ENCODE data around the gene REPS2. TPM values are rescaled to one million over a fixed set of nuclear protein-coding genes. Genes with fewer than 3 reads are reported as not detected.

REPS2 gene
- total and polyA plus RNA-seq, 2 experiments from 2014 or later, result 1.2 to 4.4 TPM

DNA sequence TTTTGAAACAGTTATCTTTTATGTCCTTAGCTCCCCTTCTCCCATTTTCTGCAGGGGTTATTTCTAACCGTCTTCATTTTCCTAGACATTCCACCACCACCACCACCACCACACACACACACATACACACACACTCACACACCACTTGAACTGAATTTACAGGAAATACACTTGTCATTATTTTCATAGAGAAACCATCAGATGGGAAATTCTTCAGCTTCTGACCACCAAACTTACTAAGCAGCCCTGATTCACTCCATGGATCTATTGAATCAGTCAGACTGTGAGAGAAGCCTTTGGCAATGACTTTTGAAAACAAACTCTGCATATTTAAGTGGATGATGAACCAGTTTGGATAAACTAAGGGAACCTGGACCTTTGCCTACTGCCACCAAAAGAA lies 218.5 kb downstream of the REPS2 start:
- ATAC-seq, result no peak

More for the DNA sequence above, 218.5 kb downstream of the REPS2 start:
- DNase-seq (ENCODE audit: low spot score), result no peak
- Histone ChIP-seq H3K4me1 (ENCODE audit: insufficient read depth) (no peaks in the 10 kb centered on the region), H3K27me3 (ENCODE audit: insufficient read depth) (no peaks in the 10 kb centered on the region), H3K4me2 (no peak overlapping the region), H3F3A (replicated peaks; ENCODE audit: low read depth) (no peaks in the 10 kb centered on the region), H3K9me2 (ENCODE audit: insufficient read depth) (no peaks in the 10 kb centered on the region), H3K79me2 (replicated peaks; ENCODE audit: insufficient read depth) (no peaks in the 10 kb centered on the region), H3K36me3 (ENCODE audit: insufficient read depth) (no peaks in the 10 kb centered on the region), H2AFZ (no peak overlapping the region), H3K4me3 (no peak overlapping the region), H3K27ac (ENCODE audit: low read depth) (no peak overlapping the region), H4K20me1 (replicated peaks; ENCODE audit: insufficient read depth) (no peaks in the 10 kb centered on the region)
- Mint-ChIP-seq H3K36me3 (ENCODE audit: low read depth) (peaks cover 31% of the 10 kb centered on the region; the same call in 2 of the 3 replicates), H3K9me3 (peaks cover 40% of the 10 kb centered on the region), H3K27me3 (ENCODE audit: insufficient read depth, low read depth, poor library complexity) (no peaks in the 10 kb centered on the region), H3K4me3 (no peak overlapping the region), H3K27ac (no peak overlapping the region), H3K4me1 (no peaks in the 10 kb centered on the region)
- no peak for TF ChIP-seq ZNF114 (CRISPR knock-in tag; IDR thresholded peaks at IDR 0.05)
- no peak for TF ChIP-seq CREB1 (CRISPR knock-in tag; IDR thresholded peaks at IDR 0.05; ENCODE audit: low read depth)
- TF ChIP-seq EZH2 (IDR thresholded peaks at IDR 0.05; ENCODE audit: low read depth, unreplicated experiment), result no peak
- TF ChIP-seq, protein P1, sequence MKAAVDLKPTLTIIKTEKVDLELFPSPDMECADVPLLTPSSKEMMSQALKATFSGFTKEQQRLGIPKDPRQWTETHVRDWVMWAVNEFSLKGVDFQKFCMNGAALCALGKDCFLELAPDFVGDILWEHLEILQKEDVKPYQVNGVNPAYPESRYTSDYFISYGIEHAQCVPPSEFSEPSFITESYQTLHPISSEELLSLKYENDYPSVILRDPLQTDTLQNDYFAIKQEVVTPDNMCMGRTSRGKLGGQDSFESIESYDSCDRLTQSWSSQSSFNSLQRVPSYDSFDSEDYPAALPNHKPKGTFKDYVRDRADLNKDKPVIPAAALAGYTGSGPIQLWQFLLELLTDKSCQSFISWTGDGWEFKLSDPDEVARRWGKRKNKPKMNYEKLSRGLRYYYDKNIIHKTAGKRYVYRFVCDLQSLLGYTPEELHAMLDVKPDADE (IDR thresholded peaks at IDR 0.05), result no peak
- TF ChIP-seq STAT1 (IDR thresholded peaks at IDR 0.05; ENCODE audit: unreplicated experiment), result no peak
- no peak for TF ChIP-seq POLR2AphosphoS5 (IDR thresholded peaks at IDR 0.05; ENCODE audit: low read depth)
- TF ChIP-seq EZH2phosphoT487 (IDR thresholded peaks at IDR 0.05; ENCODE audit: unreplicated experiment), result no peak
- TF ChIP-seq, protein P2, sequence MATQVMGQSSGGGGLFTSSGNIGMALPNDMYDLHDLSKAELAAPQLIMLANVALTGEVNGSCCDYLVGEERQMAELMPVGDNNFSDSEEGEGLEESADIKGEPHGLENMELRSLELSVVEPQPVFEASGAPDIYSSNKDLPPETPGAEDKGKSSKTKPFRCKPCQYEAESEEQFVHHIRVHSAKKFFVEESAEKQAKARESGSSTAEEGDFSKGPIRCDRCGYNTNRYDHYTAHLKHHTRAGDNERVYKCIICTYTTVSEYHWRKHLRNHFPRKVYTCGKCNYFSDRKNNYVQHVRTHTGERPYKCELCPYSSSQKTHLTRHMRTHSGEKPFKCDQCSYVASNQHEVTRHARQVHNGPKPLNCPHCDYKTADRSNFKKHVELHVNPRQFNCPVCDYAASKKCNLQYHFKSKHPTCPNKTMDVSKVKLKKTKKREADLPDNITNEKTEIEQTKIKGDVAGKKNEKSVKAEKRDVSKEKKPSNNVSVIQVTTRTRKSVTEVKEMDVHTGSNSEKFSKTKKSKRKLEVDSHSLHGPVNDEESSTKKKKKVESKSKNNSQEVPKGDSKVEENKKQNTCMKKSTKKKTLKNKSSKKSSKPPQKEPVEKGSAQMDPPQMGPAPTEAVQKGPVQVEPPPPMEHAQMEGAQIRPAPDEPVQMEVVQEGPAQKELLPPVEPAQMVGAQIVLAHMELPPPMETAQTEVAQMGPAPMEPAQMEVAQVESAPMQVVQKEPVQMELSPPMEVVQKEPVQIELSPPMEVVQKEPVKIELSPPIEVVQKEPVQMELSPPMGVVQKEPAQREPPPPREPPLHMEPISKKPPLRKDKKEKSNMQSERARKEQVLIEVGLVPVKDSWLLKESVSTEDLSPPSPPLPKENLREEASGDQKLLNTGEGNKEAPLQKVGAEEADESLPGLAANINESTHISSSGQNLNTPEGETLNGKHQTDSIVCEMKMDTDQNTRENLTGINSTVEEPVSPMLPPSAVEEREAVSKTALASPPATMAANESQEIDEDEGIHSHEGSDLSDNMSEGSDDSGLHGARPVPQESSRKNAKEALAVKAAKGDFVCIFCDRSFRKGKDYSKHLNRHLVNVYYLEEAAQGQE (IDR thresholded peaks at IDR 0.05; ENCODE audit: unreplicated experiment), result no peak
- TF ChIP-seq, protein P3, sequence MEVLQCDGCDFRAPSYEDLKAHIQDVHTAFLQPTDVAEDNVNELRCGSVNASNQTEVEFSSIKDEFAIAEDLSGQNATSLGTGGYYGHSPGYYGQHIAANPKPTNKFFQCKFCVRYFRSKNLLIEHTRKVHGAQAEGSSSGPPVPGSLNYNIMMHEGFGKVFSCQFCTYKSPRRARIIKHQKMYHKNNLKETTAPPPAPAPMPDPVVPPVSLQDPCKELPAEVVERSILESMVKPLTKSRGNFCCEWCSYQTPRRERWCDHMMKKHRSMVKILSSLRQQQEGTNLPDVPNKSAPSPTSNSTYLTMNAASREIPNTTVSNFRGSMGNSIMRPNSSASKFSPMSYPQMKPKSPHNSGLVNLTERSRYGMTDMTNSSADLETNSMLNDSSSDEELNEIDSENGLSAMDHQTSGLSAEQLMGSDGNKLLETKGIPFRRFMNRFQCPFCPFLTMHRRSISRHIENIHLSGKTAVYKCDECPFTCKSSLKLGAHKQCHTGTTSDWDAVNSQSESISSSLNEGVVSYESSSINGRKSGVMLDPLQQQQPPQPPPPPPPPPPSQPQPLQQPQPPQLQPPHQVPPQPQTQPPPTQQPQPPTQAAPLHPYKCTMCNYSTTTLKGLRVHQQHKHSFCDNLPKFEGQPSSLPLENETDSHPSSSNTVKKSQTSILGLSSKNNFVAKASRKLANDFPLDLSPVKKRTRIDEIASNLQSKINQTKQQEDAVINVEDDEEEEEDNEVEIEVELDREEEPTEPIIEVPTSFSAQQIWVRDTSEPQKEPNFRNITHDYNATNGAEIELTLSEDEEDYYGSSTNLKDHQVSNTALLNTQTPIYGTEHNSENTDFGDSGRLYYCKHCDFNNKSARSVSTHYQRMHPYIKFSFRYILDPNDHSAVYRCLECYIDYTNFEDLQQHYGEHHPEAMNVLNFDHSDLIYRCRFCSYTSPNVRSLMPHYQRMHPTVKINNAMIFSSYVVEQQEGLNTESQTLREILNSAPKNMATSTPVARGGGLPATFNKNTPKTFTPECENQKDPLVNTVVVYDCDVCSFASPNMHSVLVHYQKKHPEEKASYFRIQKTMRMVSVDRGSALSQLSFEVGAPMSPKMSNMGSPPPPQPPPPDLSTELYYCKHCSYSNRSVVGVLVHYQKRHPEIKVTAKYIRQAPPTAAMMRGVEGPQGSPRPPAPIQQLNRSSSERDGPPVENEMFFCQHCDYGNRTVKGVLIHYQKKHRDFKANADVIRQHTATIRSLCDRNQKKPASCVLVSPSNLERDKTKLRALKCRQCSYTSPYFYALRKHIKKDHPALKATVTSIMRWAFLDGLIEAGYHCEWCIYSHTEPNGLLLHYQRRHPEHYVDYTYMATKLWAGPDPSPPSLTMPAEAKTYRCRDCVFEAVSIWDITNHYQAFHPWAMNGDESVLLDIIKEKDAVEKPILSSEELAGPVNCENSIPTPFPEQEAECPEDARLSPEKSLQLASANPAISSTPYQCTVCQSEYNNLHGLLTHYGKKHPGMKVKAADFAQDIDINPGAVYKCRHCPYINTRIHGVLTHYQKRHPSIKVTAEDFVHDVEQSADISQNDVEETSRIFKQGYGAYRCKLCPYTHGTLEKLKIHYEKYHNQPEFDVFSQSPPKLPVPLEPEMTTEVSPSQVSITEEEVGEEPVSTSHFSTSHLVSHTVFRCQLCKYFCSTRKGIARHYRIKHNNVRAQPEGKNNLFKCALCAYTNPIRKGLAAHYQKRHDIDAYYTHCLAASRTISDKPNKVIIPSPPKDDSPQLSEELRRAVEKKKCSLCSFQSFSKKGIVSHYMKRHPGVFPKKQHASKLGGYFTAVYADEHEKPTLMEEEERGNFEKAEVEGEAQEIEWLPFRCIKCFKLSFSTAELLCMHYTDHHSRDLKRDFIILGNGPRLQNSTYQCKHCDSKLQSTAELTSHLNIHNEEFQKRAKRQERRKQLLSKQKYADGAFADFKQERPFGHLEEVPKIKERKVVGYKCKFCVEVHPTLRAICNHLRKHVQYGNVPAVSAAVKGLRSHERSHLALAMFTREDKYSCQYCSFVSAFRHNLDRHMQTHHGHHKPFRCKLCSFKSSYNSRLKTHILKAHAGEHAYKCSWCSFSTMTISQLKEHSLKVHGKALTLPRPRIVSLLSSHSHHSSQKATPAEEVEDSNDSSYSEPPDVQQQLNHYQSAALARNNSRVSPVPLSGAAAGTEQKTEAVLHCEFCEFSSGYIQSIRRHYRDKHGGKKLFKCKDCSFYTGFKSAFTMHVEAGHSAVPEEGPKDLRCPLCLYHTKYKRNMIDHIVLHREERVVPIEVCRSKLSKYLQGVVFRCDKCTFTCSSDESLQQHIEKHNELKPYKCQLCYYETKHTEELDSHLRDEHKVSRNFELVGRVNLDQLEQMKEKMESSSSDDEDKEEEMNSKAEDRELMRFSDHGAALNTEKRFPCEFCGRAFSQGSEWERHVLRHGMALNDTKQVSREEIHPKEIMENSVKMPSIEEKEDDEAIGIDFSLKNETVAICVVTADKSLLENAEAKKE (CRISPR knock-in tag; IDR thresholded peaks at IDR 0.05), result no peak
- TF ChIP-seq NANOG (IDR thresholded peaks at IDR 0.05; ENCODE audit: borderline replicate concordance), result no peak
- TF ChIP-seq ZNF331 (CRISPR knock-in tag; IDR thresholded peaks at IDR 0.05; ENCODE audit: low read depth), result no peak
- TF ChIP-seq JUNB (IDR thresholded peaks at IDR 0.05; ENCODE audit: unreplicated experiment), result no peak
- TF ChIP-seq, protein P4, sequence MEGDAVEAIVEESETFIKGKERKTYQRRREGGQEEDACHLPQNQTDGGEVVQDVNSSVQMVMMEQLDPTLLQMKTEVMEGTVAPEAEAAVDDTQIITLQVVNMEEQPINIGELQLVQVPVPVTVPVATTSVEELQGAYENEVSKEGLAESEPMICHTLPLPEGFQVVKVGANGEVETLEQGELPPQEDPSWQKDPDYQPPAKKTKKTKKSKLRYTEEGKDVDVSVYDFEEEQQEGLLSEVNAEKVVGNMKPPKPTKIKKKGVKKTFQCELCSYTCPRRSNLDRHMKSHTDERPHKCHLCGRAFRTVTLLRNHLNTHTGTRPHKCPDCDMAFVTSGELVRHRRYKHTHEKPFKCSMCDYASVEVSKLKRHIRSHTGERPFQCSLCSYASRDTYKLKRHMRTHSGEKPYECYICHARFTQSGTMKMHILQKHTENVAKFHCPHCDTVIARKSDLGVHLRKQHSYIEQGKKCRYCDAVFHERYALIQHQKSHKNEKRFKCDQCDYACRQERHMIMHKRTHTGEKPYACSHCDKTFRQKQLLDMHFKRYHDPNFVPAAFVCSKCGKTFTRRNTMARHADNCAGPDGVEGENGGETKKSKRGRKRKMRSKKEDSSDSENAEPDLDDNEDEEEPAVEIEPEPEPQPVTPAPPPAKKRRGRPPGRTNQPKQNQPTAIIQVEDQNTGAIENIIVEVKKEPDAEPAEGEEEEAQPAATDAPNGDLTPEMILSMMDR (conservative IDR thresholded peaks at IDR 0.05; ENCODE audit: low read depth in 2 of 2), result no peak

All from GM23338 (cell line).